K562 (cell line): ENCODE results near the gene GFM1. TPM values are rescaled to one million over a fixed set of nuclear protein-coding genes. Genes with fewer than 3 reads are reported as not detected.

ENCODE experiments used
- ATAC-seq: fragments of 200-7000 bp; cut with Tn5 transposase; 3 replicates; pipeline ENCODE4 v1.9.1; 2020; ENCODE audit warnings: moderate library complexity
- Bru-seq: library from RNA; stranded (reverse); fragments of 400-500 nt; gene quantifications from one replicate; lab custom pipeline; 2021; lab: Mats Ljungman, UMichigan
- BruChase-seq, 2 experiments: library from RNA; stranded (reverse); fragments of 400-500 nt; gene quantifications; one replicate each; lab custom pipeline; 2021; lab: Mats Ljungman, UMichigan
- BruUV-seq: library from RNA; stranded (reverse); fragments of 400-500 nt; replicated peaks from 2 replicates; lab custom pipeline; 2021; lab: Mats Ljungman, UMichigan
- CTCF ChIA-PET: fragments of 300-600 bp; formaldehyde crosslinking; extraction: SDS; loops from one replicate; lab custom pipeline; 2021; ENCODE audit warnings: low intra/inter-chr PET ratio; lab: Yijun Ruan, JAX
- POLR2A ChIA-PET: fragments of 300-600, 350-650 bp; sonication (Branson Sonifier 250); formaldehyde crosslinking; extraction: SDS; loops from one replicate; lab custom pipeline; 2021; ENCODE audit warnings: antibody characterized with exemption, inconsistent platforms; lab: Yijun Ruan, JAX
- DNase-seq, 4 experiments: peaks; one replicate each; pipeline versions ENCODE4 v3.0.0 to v3.0.0-alpha.2; 2011 to 2018; ENCODE audit warnings: low spot score in 3 of 4, mixed read lengths in 3 of 4; ENCODE audit errors: extremely low read depth in 1 of 4
- FAIRE-seq: peaks from 2 replicates; lab custom pipeline; 2011; peaks lifted over from hg19 to GRCh38; lab: Jason Lieb, UNC
- H2AFZ ChIP-seq: 2 replicates; pipeline ENCODE4 v1.6.0; 2011; ENCODE audit warnings: low read depth, low read length, control low read depth, inconsistent platforms
- H3K27ac ChIP-seq: fragments of 200-600 bp; 3 replicates; pipeline ENCODE4 v1.8.0; 2011; ENCODE audit warnings: low read depth, mild to moderate bottlenecking, control low read depth, inconsistent platforms, low read length, moderate library complexity, mixed read lengths; ENCODE audit errors: extremely low read depth
- H3K27me3 ChIP-seq, 2 experiments: fragments of 300-600 bp in 1 of 2; 2 replicates in 1 of 2; 3 replicates in 1 of 2; pipeline versions ENCODE4 v1.6.0 to v1.8.0; 2011; ENCODE audit warnings: inconsistent platforms in 2 of 2, low read length in 2 of 2, mild to moderate bottlenecking in 1 of 2, mixed read lengths in 1 of 2, moderate library complexity in 1 of 2; ENCODE audit not compliant: control insufficient read depth in 2 of 2, insufficient read depth in 2 of 2
- H3K36me3 ChIP-seq: fragments of 300-600 bp; 3 replicates; pipeline ENCODE4 v1.8.0; 2011; ENCODE audit warnings: mild to moderate bottlenecking, low read length, inconsistent platforms; ENCODE audit not compliant: control insufficient read depth, insufficient read depth
- H3K4me1 ChIP-seq, 2 experiments: fragments of 200-600 bp in 1 of 2; replicated peaks in 1 of 2; 2 replicates in 1 of 2; 3 replicates in 1 of 2; pipeline versions ENCODE4 v1.5.1 to v1.8.0; 2011; ENCODE audit warnings: inconsistent platforms in 2 of 2, low read length in 2 of 2, mild to moderate bottlenecking in 1 of 2, mixed read lengths in 1 of 2, moderate library complexity in 1 of 2; ENCODE audit not compliant: control insufficient read depth in 2 of 2, insufficient read depth in 2 of 2
- H3K4me2 ChIP-seq: 2 replicates; pipeline ENCODE4 v1.6.1; 2011; ENCODE audit warnings: low read length, control low read depth, inconsistent platforms, mixed read lengths; ENCODE audit not compliant: insufficient read depth
- H3K4me3 ChIP-seq: fragments of 200-600 bp; sonication (generic), shearing (Covaris generic); 2 replicates; pipeline ENCODE4 v1.5.1; 2016; ENCODE audit warnings: control low read depth, inconsistent platforms
- H3K79me2 ChIP-seq: fragments of 200-600 bp; 3 replicates; pipeline ENCODE4 v1.8.0; 2011; ENCODE audit warnings: low read length, inconsistent platforms; ENCODE audit not compliant: control insufficient read depth, insufficient read depth
- H3K9ac ChIP-seq, 2 experiments: 2 replicates each; pipeline versions ENCODE4 v1.6.0 to v1.6.1; 2011; ENCODE audit warnings: low read depth in 2 of 2, low read length in 2 of 2, control low read depth in 1 of 2, inconsistent platforms in 1 of 2, mild to moderate bottlenecking in 1 of 2, mixed read lengths in 1 of 2; ENCODE audit not compliant: insufficient read depth in 1 of 2
- H3K9me1 ChIP-seq: one replicate; pipeline ENCODE4 v1.6.0; 2011; ENCODE audit warnings: inconsistent platforms, mild to moderate bottlenecking, low read length, moderate library complexity; ENCODE audit not compliant: control insufficient read depth, insufficient read depth
- H3K9me3 ChIP-seq: replicated peaks from 2 replicates; pipeline ENCODE4 v1.5.1; 2011; ENCODE audit warnings: low read depth, low read length, inconsistent platforms; ENCODE audit not compliant: control insufficient read depth, insufficient read depth
- H4K20me1 ChIP-seq: replicated peaks from 2 replicates; pipeline ENCODE4 v1.6.1; 2011; ENCODE audit warnings: low read length, inconsistent platforms, mixed read lengths; ENCODE audit not compliant: control insufficient read depth, insufficient read depth
- KLF16 ChIP-seq: IDR thresholded peaks from 2 replicates; pipeline ENCODE4 v1.6.1; 2016; ENCODE audit warnings: antibody characterized with exemption
- ZBTB33 ChIP-seq: sonication (generic); formaldehyde crosslinking; IDR thresholded peaks from 2 replicates; pipeline ENCODE4 v1.8.1; 2023; ENCODE audit warnings: mild to moderate bottlenecking, missing genetic modification reagents
- ZNF124 ChIP-seq: sonication (generic); formaldehyde crosslinking; IDR thresholded peaks from 2 replicates; pipeline ENCODE4 v1.8.1; 2022; ENCODE audit warnings: missing genetic modification reagents
- WGBS: fragments of 100-300 bp; shearing (Covaris generic); methylation state at CpG from one replicate; pipeline ENCODE4 v1.1.6; 2016; ENCODE audit warnings: low coverage, mixed read lengths; ENCODE audit not compliant: insufficient coverage; ENCODE audit errors: missing lambda C conversion rate; 5-methylcytosine and 5-hydroxymethylcytosine counted together
- in situ Hi-C: fragments of 300-500 bp; cut with MboI; formaldehyde crosslinking; loops from 4 replicates; pipeline ENCODE4 v1.15.0; 2018; ENCODE audit warnings: inconsistent platforms, mixed read lengths
- intact Hi-C: fragments of 100-400 bp; cut with micrococcal nuclease; formaldehyde crosslinking; loops from 2 replicates; pipeline ENCODE4 v1.14.2; 2022
- long read RNA-seq, 3 experiments: library from polyadenylated mRNA in 2 of 3; library from RNA in 1 of 3; unstranded in 2 of 3; stranded (forward) in 1 of 3; transcript quantifications; one replicate each; pipeline ENCODE4 v2.0.0, GENCODE V29; 2019 to 2022
- polyA minus RNA-seq, 3 experiments: library from RNA; depleted of rRNA, polyadenylated mRNA; stranded (reverse); fragments of >200 nt; gene quantifications; 2 replicates each; pipeline ENCODE4 v1.2.3, GENCODE V29; 2011
- polyA plus RNA-seq, 8 experiments: library from polyadenylated mRNA; depleted of rRNA in 4 of 8; stranded (reverse) in 5 of 8; unstranded in 3 of 8; fragments of >200 nt; fragmentation: Nextera tagmentation in 2 of 8; fragmentation: Illumina TruSeq in 1 of 8; extraction: Ambion mirVana in 2 of 8; extraction: Trizol in 1 of 8; gene quantifications; 2 replicates each; pipeline versions ENCODE4 v1.2.1 to v1.2.3, GENCODE V29; 2011 to 2014; ENCODE audit warnings: inconsistent platforms in 1 of 8, missing spikeins in 1 of 8
- total RNA-seq, 7 experiments: library from RNA; depleted of rRNA in 6 of 7; stranded (reverse); fragments of >200 nt in 6 of 7; fragmentation: Illumina TruSeq in 2 of 7; extraction: Trizol in 2 of 7; gene quantifications; 2 replicates each; pipeline versions ENCODE4 v1.2.1 to v1.2.3, GENCODE V29; 2011 to 2021; ENCODE audit warnings: low replicate concordance in 1 of 7
- TF ChIP-seq, protein P1 (sequence below): sonication (generic); formaldehyde crosslinking; IDR thresholded peaks from 2 replicates; pipeline ENCODE4 v1.8.0; 2022; ENCODE audit warnings: mild to moderate bottlenecking, missing genetic modification reagents
- TF ChIP-seq, protein P2 (sequence below): fragments of 450-650 bp; IDR thresholded peaks from 2 replicates; pipeline ENCODE4 v1.7.1; 2018; ENCODE audit warnings: mild to moderate bottlenecking, low read depth; ENCODE audit not compliant: partially characterized antibody

Gene GFM1
- total RNA-seq (2011; cell fraction: chromatin; rRNA removed; ENCODE audit: low replicate concordance), result 45.4 and 126 TPM in 2 replicates
- total RNA-seq (2011; cell fraction: nucleolus; rRNA removed), result 31.7 and 37.6 TPM in 2 replicates
- 67.2 and 108 TPM in 2 replicates for total RNA-seq (2011; cell fraction: nucleoplasm; rRNA removed)
- total RNA-seq (2014; rRNA removed) (70.0 and 81.6 TPM in 2 replicates), total RNA-seq (2014; rRNA removed; fragmentation: Illumina TruSeq; extraction: Trizol) (85.2 and 92.0 TPM in 2 replicates), total RNA-seq (2015; rRNA removed; fragmentation: Illumina TruSeq; extraction: Trizol) (75.1 and 78.3 TPM in 2 replicates), total RNA-seq (2021) (79.0 and 86.7 TPM in 2 replicates), polyA plus RNA-seq (2011; rRNA removed) (33.1 and 54.9 TPM in 2 replicates), polyA plus RNA-seq (2014; fragmentation: Illumina TruSeq; extraction: Trizol) (64.8 and 68.5 TPM in 2 replicates), polyA plus RNA-seq (2014; fragmentation: Nextera tagmentation; extraction: Ambion mirVana) (10 to 100 TPM; 38.9 to 49.9 TPM), polyA plus RNA-seq (2014; rRNA removed) (52.8 and 68.7 TPM in 2 replicates), polyA minus RNA-seq (2011; rRNA and poly(A)+ RNA removed) (118 and 146 TPM in 2 replicates), Bru-seq, nascent RNA (percentile 89 among the genes with signal in this experiment), BruChase-seq, experiment 1, labeled RNA remaining after a 2-hour chase (percentile 90 among the genes with signal in this experiment), BruChase-seq, experiment 2, labeled RNA remaining after a 6-hour chase (percentile 90 among the genes with signal in this experiment)
- 13.9 and 15.4 TPM in 2 replicates for polyA plus RNA-seq (2011; cell fraction: cytosol; rRNA removed)
- polyA plus RNA-seq (2011; cell fraction: nucleus; rRNA removed), result 39.9 and 48.2 TPM in 2 replicates
- polyA plus RNA-seq (2012), result 24.3 and 41.2 TPM in 2 replicates
- polyA minus RNA-seq (2011; cell fraction: cytosol; rRNA and poly(A)+ RNA removed), result 23.9 and 41.8 TPM in 2 replicates
- 52.4 and 86.2 TPM in 2 replicates for polyA minus RNA-seq (2011; cell fraction: nucleus; rRNA and poly(A)+ RNA removed)
- long read RNA-seq, experiment 1, transcript GFM1-210 (18 exons, 3,721 nt), result major isoform, 395 of 501 reads
- long read RNA-seq, experiment 1, transcript GFM1-201 (19 exons, 3,453 nt), result minor isoform, 7 of 501 reads
- long read RNA-seq, experiment 1, partial matches to known transcripts, result 44 of 501 reads
- long read RNA-seq, experiment 1, other reads (novel, unspliced or antisense), result 53 of 501 reads
- long read RNA-seq, experiment 2, partial matches to known transcripts, result 9 of 66 reads
- long read RNA-seq, experiment 2, other reads (novel, unspliced or antisense), result 57 of 66 reads
- long read RNA-seq, experiment 3, transcript GFM1-210 (18 exons, 3,721 nt), result major isoform, 66 of 91 reads
- long read RNA-seq, experiment 3, partial matches to known transcripts, result 8 of 91 reads
- long read RNA-seq, experiment 3, other reads (novel, unspliced or antisense), result 17 of 91 reads

DNA sequence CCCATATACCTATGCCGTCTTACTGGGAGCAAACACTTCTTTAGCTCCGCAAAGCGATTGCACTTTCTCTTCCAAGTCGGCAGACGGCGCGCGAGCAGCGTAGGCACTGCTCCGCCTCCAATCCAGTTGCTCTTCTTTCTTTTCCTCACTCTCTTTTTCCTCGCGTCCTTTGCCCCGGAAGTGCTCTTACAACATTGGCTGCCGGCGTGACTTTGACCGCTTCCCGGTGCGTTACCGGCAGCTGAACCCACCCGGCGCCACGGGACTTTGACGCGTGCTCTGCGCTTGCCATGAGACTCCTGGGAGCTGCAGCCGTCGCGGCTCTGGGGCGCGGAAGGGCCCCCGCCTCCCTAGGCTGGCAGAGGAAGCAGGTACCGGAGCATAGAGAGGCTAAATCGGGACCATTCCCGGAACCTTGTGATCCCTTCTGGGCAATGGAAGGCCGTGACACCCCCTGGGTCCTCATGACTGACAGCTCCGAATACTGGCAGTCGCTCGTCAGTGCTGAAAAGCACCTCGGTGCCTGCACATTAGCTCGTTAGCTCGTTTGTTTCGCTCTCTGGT is at the start of gene GFM1:
TSS of gene GFM1 (plus strand) at position 183 of the 564 bp plus-strand sequence. CDS start at position 291, 108 bp downstream.
- H3K4me2 ChIP-seq, result peak within 1 kb of the TSS; percentile 98
- H3K9me3 ChIP-seq, result no peaks in the 10 kb centered on the region
- H3K9me1 ChIP-seq, result no peaks in the 10 kb centered on the region
- H3K27ac ChIP-seq, result peak within 1 kb of the TSS; percentile 89
- H3K79me2 ChIP-seq, result peaks cover 40% of the 10 kb centered on the region
- peaks cover 36% of the 10 kb centered on the region for H3K36me3 ChIP-seq
- BruUV-seq, result no TSS peak
- DNase-seq (peak; percentile 76 to 98 (median 80)), FAIRE-seq (peak; percentile 95), ATAC-seq (peak; percentile 94)
- no peaks in the 10 kb centered on the region for H3K27me3 ChIP-seq
- POLR2A ChIA-PET, result interaction anchor here (0.6 to 1.5 kb wide), 8 partner anchors 22 to 205 kb away, joined by 3 to 6 read pairs (median 3); partner anchors contain the start of genes MFSD1 and MLF1
- CTCF ChIA-PET, result interaction anchor here (1.1 to 1.8 kb wide), 3 partner anchors 145 to 1027 kb away, joined by 4 to 7 read pairs (median 5); no protein-coding TSS in a partner anchor
- H2AFZ ChIP-seq, result peak within 1 kb of the TSS; percentile 96
- WGBS, result 1% methylated on average over 42 of the region's 42 CpGs
- in situ Hi-C loops (no loop called here), intact Hi-C loops (loop anchor here (10.0 kb wide), 1 partner anchor 70 kb away; the partner anchor contains the start of gene MLF1)
- H3K4me3 ChIP-seq, result peak within 1 kb of the TSS; percentile 99
- H3K4me1 ChIP-seq, result peaks cover 9 to 17% of the 10 kb centered on the region in 2 experiments; a peak in 4 of 5 replicates
- H3K9ac ChIP-seq, result peak within 1 kb of the TSS; percentile 95 to 99
- no peaks in the 10 kb centered on the region; the same call in 1 of the 2 replicates for H4K20me1 ChIP-seq
- TF ChIP-seq ZNF124 (CRISPR knock-in tag) (no peak), ZBTB33 (peak; percentile 13; the same call in 1 of the 2 replicates), KLF16 (peak; percentile 35)
- TF ChIP-seq, protein P1, sequence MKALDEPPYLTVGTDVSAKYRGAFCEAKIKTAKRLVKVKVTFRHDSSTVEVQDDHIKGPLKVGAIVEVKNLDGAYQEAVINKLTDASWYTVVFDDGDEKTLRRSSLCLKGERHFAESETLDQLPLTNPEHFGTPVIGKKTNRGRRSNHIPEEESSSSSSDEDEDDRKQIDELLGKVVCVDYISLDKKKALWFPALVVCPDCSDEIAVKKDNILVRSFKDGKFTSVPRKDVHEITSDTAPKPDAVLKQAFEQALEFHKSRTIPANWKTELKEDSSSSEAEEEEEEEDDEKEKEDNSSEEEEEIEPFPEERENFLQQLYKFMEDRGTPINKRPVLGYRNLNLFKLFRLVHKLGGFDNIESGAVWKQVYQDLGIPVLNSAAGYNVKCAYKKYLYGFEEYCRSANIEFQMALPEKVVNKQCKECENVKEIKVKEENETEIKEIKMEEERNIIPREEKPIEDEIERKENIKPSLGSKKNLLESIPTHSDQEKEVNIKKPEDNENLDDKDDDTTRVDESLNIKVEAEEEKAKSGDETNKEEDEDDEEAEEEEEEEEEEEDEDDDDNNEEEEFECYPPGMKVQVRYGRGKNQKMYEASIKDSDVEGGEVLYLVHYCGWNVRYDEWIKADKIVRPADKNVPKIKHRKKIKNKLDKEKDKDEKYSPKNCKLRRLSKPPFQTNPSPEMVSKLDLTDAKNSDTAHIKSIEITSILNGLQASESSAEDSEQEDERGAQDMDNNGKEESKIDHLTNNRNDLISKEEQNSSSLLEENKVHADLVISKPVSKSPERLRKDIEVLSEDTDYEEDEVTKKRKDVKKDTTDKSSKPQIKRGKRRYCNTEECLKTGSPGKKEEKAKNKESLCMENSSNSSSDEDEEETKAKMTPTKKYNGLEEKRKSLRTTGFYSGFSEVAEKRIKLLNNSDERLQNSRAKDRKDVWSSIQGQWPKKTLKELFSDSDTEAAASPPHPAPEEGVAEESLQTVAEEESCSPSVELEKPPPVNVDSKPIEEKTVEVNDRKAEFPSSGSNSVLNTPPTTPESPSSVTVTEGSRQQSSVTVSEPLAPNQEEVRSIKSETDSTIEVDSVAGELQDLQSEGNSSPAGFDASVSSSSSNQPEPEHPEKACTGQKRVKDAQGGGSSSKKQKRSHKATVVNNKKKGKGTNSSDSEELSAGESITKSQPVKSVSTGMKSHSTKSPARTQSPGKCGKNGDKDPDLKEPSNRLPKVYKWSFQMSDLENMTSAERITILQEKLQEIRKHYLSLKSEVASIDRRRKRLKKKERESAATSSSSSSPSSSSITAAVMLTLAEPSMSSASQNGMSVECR (CRISPR knock-in tag), result peak; percentile 92
- TF ChIP-seq, protein P2, sequence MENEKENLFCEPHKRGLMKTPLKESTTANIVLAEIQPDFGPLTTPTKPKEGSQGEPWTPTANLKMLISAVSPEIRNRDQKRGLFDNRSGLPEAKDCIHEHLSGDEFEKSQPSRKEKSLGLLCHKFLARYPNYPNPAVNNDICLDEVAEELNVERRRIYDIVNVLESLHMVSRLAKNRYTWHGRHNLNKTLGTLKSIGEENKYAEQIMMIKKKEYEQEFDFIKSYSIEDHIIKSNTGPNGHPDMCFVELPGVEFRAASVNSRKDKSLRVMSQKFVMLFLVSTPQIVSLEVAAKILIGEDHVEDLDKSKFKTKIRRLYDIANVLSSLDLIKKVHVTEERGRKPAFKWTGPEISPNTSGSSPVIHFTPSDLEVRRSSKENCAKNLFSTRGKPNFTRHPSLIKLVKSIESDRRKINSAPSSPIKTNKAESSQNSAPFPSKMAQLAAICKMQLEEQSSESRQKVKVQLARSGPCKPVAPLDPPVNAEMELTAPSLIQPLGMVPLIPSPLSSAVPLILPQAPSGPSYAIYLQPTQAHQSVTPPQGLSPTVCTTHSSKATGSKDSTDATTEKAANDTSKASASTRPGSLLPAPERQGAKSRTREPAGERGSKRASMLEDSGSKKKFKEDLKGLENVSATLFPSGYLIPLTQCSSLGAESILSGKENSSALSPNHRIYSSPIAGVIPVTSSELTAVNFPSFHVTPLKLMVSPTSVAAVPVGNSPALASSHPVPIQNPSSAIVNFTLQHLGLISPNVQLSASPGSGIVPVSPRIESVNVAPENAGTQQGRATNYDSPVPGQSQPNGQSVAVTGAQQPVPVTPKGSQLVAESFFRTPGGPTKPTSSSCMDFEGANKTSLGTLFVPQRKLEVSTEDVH, result peak; percentile 76
